IPS-18a (cell line): ENCODE data around the gene ZFAND5.

Experiments used
- H3K27ac ChIP-seq: one replicate; pipeline ENCODE4 v1.5.1; 2013; ENCODE audit warnings: low read length
- H3K27me3 ChIP-seq: one replicate; pipeline ENCODE4 v1.6.1; 2013; ENCODE audit warnings: mild to moderate bottlenecking, low read length; ENCODE audit not compliant: control insufficient read depth, insufficient read depth
- H3K36me3 ChIP-seq: one replicate; pipeline ENCODE4 v1.6.1; 2013; ENCODE audit warnings: low read depth, low read length; ENCODE audit not compliant: control insufficient read depth
- H3K4me1 ChIP-seq: one replicate; pipeline ENCODE4 v1.6.1; 2013; ENCODE audit warnings: low read depth, low read length; ENCODE audit not compliant: control insufficient read depth
- H3K4me3 ChIP-seq: one replicate; pipeline ENCODE4 v1.5.1; 2013; ENCODE audit warnings: low read length
- H3K9ac ChIP-seq: one replicate; pipeline ENCODE4 v1.6.1; 2013; ENCODE audit warnings: mild to moderate bottlenecking, low read length, moderate library complexity
- H3K9me3 ChIP-seq: one replicate; pipeline ENCODE4 v1.6.1; 2013; ENCODE audit warnings: low read depth, low read length; ENCODE audit not compliant: control insufficient read depth

The ZFAND5 gene

GRCh38 chr9:72386186-72386585 lies 21.2 kb upstream of the ZFAND5 start:
- H3K27ac ChIP-seq = no peak overlapping the region
- H3K4me1 ChIP-seq = no peaks in the 10 kb centered on the region
- no peak overlapping the region for H3K4me3 ChIP-seq
- no peaks in the 10 kb centered on the region for H3K27me3 ChIP-seq
- no peaks in the 10 kb centered on the region for H3K9me3 ChIP-seq
- no peak overlapping the region for H3K9ac ChIP-seq
- no peaks in the 10 kb centered on the region for H3K36me3 ChIP-seq

GRCh38 chr9:72384710-72385485 lies 19.9 kb upstream of the ZFAND5 start:
- no peak overlapping the region for H3K4me3 ChIP-seq
- no peaks in the 10 kb centered on the region for H3K36me3 ChIP-seq
- no peak overlapping the region for H3K27ac ChIP-seq
- no peaks in the 10 kb centered on the region for H3K27me3 ChIP-seq
- H3K4me1 ChIP-seq = no peaks in the 10 kb centered on the region
- no peak overlapping the region for H3K9ac ChIP-seq
- no peaks in the 10 kb centered on the region for H3K9me3 ChIP-seq

GRCh38 chr9:72383978-72384709 lies 19.1 kb upstream of the ZFAND5 start:
- Histone ChIP-seq H3K27ac (no peak overlapping the region), H3K4me3 (no peak overlapping the region), H3K9me3 (no peaks in the 10 kb centered on the region), H3K36me3 (no peaks in the 10 kb centered on the region), H3K9ac (no peak overlapping the region), H3K27me3 (no peaks in the 10 kb centered on the region), H3K4me1 (no peaks in the 10 kb centered on the region)

- H3K27ac ChIP-seq = no peak overlapping the region
- H3K4me1 ChIP-seq = no peaks in the 10 kb centered on the region
- no peak overlapping the region for H3K4me3 ChIP-seq
- H3K27me3 ChIP-seq = no peaks in the 10 kb centered on the region
- H3K9me3 ChIP-seq = no peaks in the 10 kb centered on the region
- no peaks in the 10 kb centered on the region for H3K36me3 ChIP-seq
- no peak overlapping the region for H3K9ac ChIP-seq
Observed at GRCh38 chr9:72382405-72382804, 17.4 kb upstream of the ZFAND5 start.

- H3K4me3 ChIP-seq = no peak overlapping the region
- H3K9ac ChIP-seq = no peak overlapping the region
- H3K36me3 ChIP-seq = no peaks in the 10 kb centered on the region
- no peaks in the 10 kb centered on the region for H3K9me3 ChIP-seq
- no peak overlapping the region for H3K27ac ChIP-seq
- no peaks in the 10 kb centered on the region for H3K4me1 ChIP-seq
- H3K27me3 ChIP-seq = no peaks in the 10 kb centered on the region
Observed at GRCh38 chr9:72377041-72377440, 12.0 kb upstream of the ZFAND5 start.

- no peaks in the 10 kb centered on the region for H3K36me3 ChIP-seq
- no peaks in the 10 kb centered on the region for H3K9me3 ChIP-seq
- H3K27me3 ChIP-seq = no peaks in the 10 kb centered on the region
- H3K9ac ChIP-seq = no peak overlapping the region
- no peak overlapping the region for H3K4me3 ChIP-seq
- peaks cover 7% of the 10 kb centered on the region for H3K4me1 ChIP-seq
- H3K27ac ChIP-seq = no peak overlapping the region
Observed at GRCh38 chr9:72371151-72371550, 6.1 kb upstream of the ZFAND5 start.

GRCh38 chr9:72365525-72366256 lies 683 bp upstream of the ZFAND5 start:
- Histone ChIP-seq H3K4me1 (peaks cover 16% of the 10 kb centered on the region), H3K9ac (peak overlapping the region; percentile 86), H3K9me3 (no peaks in the 10 kb centered on the region), H3K27me3 (no peaks in the 10 kb centered on the region), H3K36me3 (peaks cover 29% of the 10 kb centered on the region), H3K27ac (peak overlapping the region; percentile 92), H3K4me3 (peak overlapping the region; percentile 78)

- no peaks in the 10 kb centered on the region for H3K9me3 ChIP-seq
- H3K36me3 ChIP-seq = peaks cover 45% of the 10 kb centered on the region
- peak overlapping the region; percentile 95 for H3K27ac ChIP-seq
- H3K4me1 ChIP-seq = peaks cover 18% of the 10 kb centered on the region
- peak overlapping the region; percentile 98 for H3K4me3 ChIP-seq
- peak overlapping the region; percentile 99 for H3K9ac ChIP-seq
- H3K27me3 ChIP-seq = no peaks in the 10 kb centered on the region
Observed at GRCh38 chr9:72363908-72364678, 915 bp downstream of the ZFAND5 start.

- H3K9ac ChIP-seq = peak overlapping the region; percentile 99
- H3K9me3 ChIP-seq = no peaks in the 10 kb centered on the region
- peak overlapping the region; percentile 95 for H3K27ac ChIP-seq
- peaks cover 54% of the 10 kb centered on the region for H3K36me3 ChIP-seq
- no peaks in the 10 kb centered on the region for H3K27me3 ChIP-seq
- H3K4me3 ChIP-seq = peak overlapping the region; percentile 98
- H3K4me1 ChIP-seq = peaks cover 18% of the 10 kb centered on the region
Observed at GRCh38 chr9:72363236-72363635, 1.8 kb downstream of the ZFAND5 start.

GRCh38 chr9:72362680-72363139 lies 2.3 kb downstream of the ZFAND5 start:
- Histone ChIP-seq H3K36me3 (peaks cover 59% of the 10 kb centered on the region), H3K27me3 (no peaks in the 10 kb centered on the region), H3K4me1 (peaks cover 18% of the 10 kb centered on the region), H3K9me3 (no peaks in the 10 kb centered on the region), H3K4me3 (peak overlapping the region; percentile 98), H3K27ac (no peak overlapping the region), H3K9ac (peak overlapping the region; percentile 99)

- peak overlapping the region; percentile 99 for H3K9ac ChIP-seq
- H3K4me1 ChIP-seq = peaks cover 18% of the 10 kb centered on the region
- H3K4me3 ChIP-seq = peak overlapping the region; percentile 98
- H3K36me3 ChIP-seq = peaks cover 65% of the 10 kb centered on the region
- H3K9me3 ChIP-seq = no peaks in the 10 kb centered on the region
- H3K27ac ChIP-seq = no peak overlapping the region
- no peaks in the 10 kb centered on the region for H3K27me3 ChIP-seq
Observed at GRCh38 chr9:72362118-72362531, 2.9 kb downstream of the ZFAND5 start.
